Neuron (in vitro differentiated cells): ENCODE data around the gene MICU1.
A peak's percentile ranks its signal among the peaks of the same experiment; 100 is the strongest.
"Not testable (repeated sequence)": the region's sequence is repeated elsewhere in the genome, so short reads cannot be mapped to it uniquely, and the experiment has no call there.

Experiments used
- H2AFZ ChIP-seq: one replicate; pipeline ENCODE4 v1.6.1; 2013; ENCODE audit warnings: low read depth, mild to moderate bottlenecking, inconsistent platforms, low read length, moderate library complexity
- H3K27me3 ChIP-seq: one replicate; pipeline ENCODE4 v1.6.1; 2013; ENCODE audit warnings: low read length; ENCODE audit not compliant: insufficient read depth
- H3K36me3 ChIP-seq: one replicate; pipeline ENCODE4 v1.6.1; 2013; ENCODE audit warnings: low read length; ENCODE audit not compliant: insufficient read depth
- H3K4me1 ChIP-seq: one replicate; pipeline ENCODE4 v1.6.1; 2013; ENCODE audit warnings: low read length; ENCODE audit not compliant: insufficient read depth
- H3K4me3 ChIP-seq: 2 replicates; pipeline ENCODE4 v1.5.1; 2013; ENCODE audit warnings: mild to moderate bottlenecking, low read length, moderate library complexity
- H3K9me3 ChIP-seq: one replicate; pipeline ENCODE4 v1.6.1; 2013; ENCODE audit warnings: low read length

MICU1 gene

GRCh38 chr10:72625608-72626443, at the start of gene MICU1:
Gene MICU1, minus strand, starts transcription at chr10:72626079. Its CDS starts 59,286 bp downstream, at chr10:72566793.
- Histone ChIP-seq H3K27me3 (no peaks in the 10 kb centered on the region), H3K4me3 (peak within 1 kb of the TSS; percentile 91), H2AFZ (peak within 1 kb of the TSS; percentile 64), H3K9me3 (no peaks in the 10 kb centered on the region), H3K4me1 (peaks cover 7% of the 10 kb centered on the region), H3K36me3 (no peaks in the 10 kb centered on the region)

GRCh38 chr10:72674174-72674573, 48.3 kb upstream of the MICU1 start:
- H3K4me3 ChIP-seq, H2AFZ ChIP-seq, H3K4me1 ChIP-seq, H3K36me3 ChIP-seq, H3K9me3 ChIP-seq, H3K27me3 ChIP-seq: not testable (repeated sequence)

GRCh38 chr10:72673280-72673679, 47.4 kb upstream of the MICU1 start:
- H3K36me3 ChIP-seq: no peaks in the 10 kb centered on the region
- no peaks in the 10 kb centered on the region for H3K4me1 ChIP-seq
- H3K9me3 ChIP-seq: no peaks in the 10 kb centered on the region
- no peak overlapping the region for H3K4me3 ChIP-seq
- H2AFZ ChIP-seq: no peak overlapping the region
- no peaks in the 10 kb centered on the region for H3K27me3 ChIP-seq

- Histone ChIP-seq H3K4me3 (no peak overlapping the region), H3K27me3 (no peaks in the 10 kb centered on the region), H3K36me3 (no peaks in the 10 kb centered on the region), H3K9me3 (no peaks in the 10 kb centered on the region), H3K4me1 (no peaks in the 10 kb centered on the region), H2AFZ (no peak overlapping the region)
Measured at GRCh38 chr10:72667207-72667864, 41.5 kb upstream of the MICU1 start.

- Histone ChIP-seq H3K36me3 (no peaks in the 10 kb centered on the region), H2AFZ (no peak overlapping the region), H3K4me3 (no peak overlapping the region), H3K27me3 (no peaks in the 10 kb centered on the region), H3K4me1 (no peaks in the 10 kb centered on the region), H3K9me3 (no peaks in the 10 kb centered on the region)
Measured at GRCh38 chr10:72665925-72666324, 40.0 kb upstream of the MICU1 start.

GRCh38 chr10:72663971-72664370, 38.1 kb upstream of the MICU1 start:
- H2AFZ ChIP-seq: no peak overlapping the region
- no peak overlapping the region for H3K4me3 ChIP-seq
- no peaks in the 10 kb centered on the region for H3K36me3 ChIP-seq
- H3K9me3 ChIP-seq: no peaks in the 10 kb centered on the region
- no peaks in the 10 kb centered on the region for H3K4me1 ChIP-seq
- no peaks in the 10 kb centered on the region for H3K27me3 ChIP-seq

- no peaks in the 10 kb centered on the region for H3K4me1 ChIP-seq
- H3K27me3 ChIP-seq: no peaks in the 10 kb centered on the region
- H2AFZ ChIP-seq: no peak overlapping the region
Measured at GRCh38 chr10:72661431-72661830, 35.6 kb upstream of the MICU1 start.

GRCh38 chr10:72660220-72660619, 34.3 kb upstream of the MICU1 start:
- no peak overlapping the region for H3K4me3 ChIP-seq
- no peaks in the 10 kb centered on the region for H3K4me1 ChIP-seq
- no peaks in the 10 kb centered on the region for H3K27me3 ChIP-seq
- H3K36me3 ChIP-seq: no peaks in the 10 kb centered on the region
- no peaks in the 10 kb centered on the region for H3K9me3 ChIP-seq
- H2AFZ ChIP-seq: no peak overlapping the region

More at GRCh38 chr10:72661431-72661830, 35.6 kb upstream of the MICU1 start:
- Histone ChIP-seq H3K9me3 (no peaks in the 10 kb centered on the region), H3K36me3 (no peaks in the 10 kb centered on the region), H3K4me3 (no peak overlapping the region)

GRCh38 chr10:72659694-72660093, 33.8 kb upstream of the MICU1 start:
- no peaks in the 10 kb centered on the region for H3K9me3 ChIP-seq
- H3K4me3 ChIP-seq: no peak overlapping the region
- no peaks in the 10 kb centered on the region for H3K4me1 ChIP-seq
- H3K36me3 ChIP-seq: no peaks in the 10 kb centered on the region
- no peak overlapping the region for H2AFZ ChIP-seq
- H3K27me3 ChIP-seq: no peaks in the 10 kb centered on the region

GRCh38 chr10:72658696-72659400, 33.0 kb upstream of the MICU1 start:
- Histone ChIP-seq H3K4me1 (no peaks in the 10 kb centered on the region), H2AFZ (no peak overlapping the region), H3K9me3 (no peaks in the 10 kb centered on the region), H3K27me3 (peaks cover 4% of the 10 kb centered on the region), H3K4me3 (no peak overlapping the region), H3K36me3 (no peaks in the 10 kb centered on the region)

- Histone ChIP-seq H3K27me3 (peaks cover 4% of the 10 kb centered on the region), H2AFZ (no peak overlapping the region)
Measured at GRCh38 chr10:72654720-72655119, 28.8 kb upstream of the MICU1 start.

GRCh38 chr10:72653383-72654096, 27.7 kb upstream of the MICU1 start:
- Histone ChIP-seq H3K27me3 (peaks cover 4% of the 10 kb centered on the region), H3K36me3 (no peaks in the 10 kb centered on the region), H3K9me3 (no peaks in the 10 kb centered on the region), H2AFZ (no peak overlapping the region), H3K4me3 (no peak overlapping the region), H3K4me1 (no peaks in the 10 kb centered on the region)

More at GRCh38 chr10:72654720-72655119, 28.8 kb upstream of the MICU1 start:
- no peaks in the 10 kb centered on the region for H3K9me3 ChIP-seq
- H3K4me1 ChIP-seq: no peaks in the 10 kb centered on the region
- H3K36me3 ChIP-seq: no peaks in the 10 kb centered on the region
- H3K4me3 ChIP-seq: no peak overlapping the region
